H9 (cell line): ENCODE data around the gene ATP6V1C2. TPM values are rescaled to one million over a fixed set of nuclear protein-coding genes. Genes with fewer than 3 reads are reported as not detected.

ENCODE experiments used
- DNase-seq: peaks from one replicate; pipeline ENCODE4 v3.0.0-alpha.2; 2017
- H2AFZ ChIP-seq: one replicate; pipeline ENCODE4 v1.6.1; 2013; ENCODE audit warnings: mild to moderate bottlenecking, low read length, control low read depth, moderate library complexity
- H2AK5ac ChIP-seq: 2 replicates; pipeline ENCODE4 v1.6.1; 2013; ENCODE audit warnings: low read length, control low read depth, mixed read lengths; ENCODE audit not compliant: insufficient read length
- H2BK120ac ChIP-seq: one replicate; pipeline ENCODE4 v1.6.1; 2013; ENCODE audit warnings: low read depth, mild to moderate bottlenecking, low read length, control low read depth, inconsistent platforms; ENCODE audit not compliant: poor library complexity, severe bottlenecking
- H2BK12ac ChIP-seq: 2 replicates; pipeline ENCODE4 v1.6.1; 2013; ENCODE audit warnings: low read length, control low read depth, mixed read lengths, low read depth; ENCODE audit not compliant: insufficient read length
- H2BK15ac ChIP-seq: 2 replicates; pipeline ENCODE4 v1.6.1; 2013; ENCODE audit warnings: low read depth, low read length, control low read depth
- H2BK20ac ChIP-seq: one replicate; pipeline ENCODE4 v1.6.1; 2013; ENCODE audit warnings: low read depth, mild to moderate bottlenecking, low read length, control low read depth, inconsistent platforms; ENCODE audit not compliant: poor library complexity, severe bottlenecking
- H2BK5ac ChIP-seq: 2 replicates; pipeline ENCODE4 v1.6.1; 2013; ENCODE audit warnings: low read length, control low read depth, mixed read lengths; ENCODE audit not compliant: insufficient read length
- H3K14ac ChIP-seq: 2 replicates; pipeline ENCODE4 v1.6.1; 2013; ENCODE audit warnings: low read length, control low read depth; ENCODE audit not compliant: insufficient read depth
- H3K18ac ChIP-seq: 2 replicates; pipeline ENCODE4 v1.6.1; 2013; ENCODE audit warnings: low read depth, mild to moderate bottlenecking, mixed read lengths, low read length, control low read depth; ENCODE audit not compliant: insufficient read length
- H3K23ac ChIP-seq: 2 replicates; pipeline ENCODE4 v1.6.1; 2013; ENCODE audit warnings: low read length, control low read depth, mixed read lengths, low read depth; ENCODE audit not compliant: insufficient read length
- H3K23me2 ChIP-seq: 2 replicates; pipeline ENCODE4 v1.6.1; 2013; ENCODE audit warnings: low read depth, mild to moderate bottlenecking, mixed read lengths, low read length, control low read depth; ENCODE audit not compliant: insufficient read length, poor library complexity, severe bottlenecking
- H3K27ac ChIP-seq: 2 replicates; pipeline ENCODE4 v1.5.1; 2013; ENCODE audit warnings: low read length, control low read depth, mixed read lengths, low read depth; ENCODE audit not compliant: insufficient read length
- H3K27me3 ChIP-seq: 2 replicates; pipeline ENCODE4 v1.6.1; 2013; ENCODE audit warnings: low read length, control low read depth, inconsistent platforms; ENCODE audit not compliant: insufficient read depth
- H3K4ac ChIP-seq: 2 replicates; pipeline ENCODE4 v1.6.1; 2013; ENCODE audit warnings: low read depth, mild to moderate bottlenecking, control low read depth, inconsistent platforms, low read length, moderate library complexity
- H3K4me1 ChIP-seq: 2 replicates; pipeline ENCODE4 v1.6.1; 2013; ENCODE audit warnings: low read length, control low read depth, inconsistent platforms; ENCODE audit not compliant: insufficient read depth
- H3K4me2 ChIP-seq: 2 replicates; pipeline ENCODE4 v1.6.1; 2013; ENCODE audit warnings: low read length, control low read depth, mixed read lengths; ENCODE audit not compliant: insufficient read length, insufficient read depth
- H3K56ac ChIP-seq: 2 replicates; pipeline ENCODE4 v1.6.1; 2013; ENCODE audit warnings: low read depth, mild to moderate bottlenecking, mixed read lengths, low read length, control low read depth; ENCODE audit not compliant: insufficient read length
- H3K79me1 ChIP-seq: 2 replicates; pipeline ENCODE4 v1.6.1; 2013; ENCODE audit warnings: low read depth, mild to moderate bottlenecking, moderate library complexity, low read length, control low read depth, inconsistent platforms; ENCODE audit not compliant: insufficient read depth, poor library complexity, severe bottlenecking
- H3K79me2 ChIP-seq: 2 replicates; pipeline ENCODE4 v1.6.1; 2013; ENCODE audit warnings: low read length, control low read depth, inconsistent platforms; ENCODE audit not compliant: insufficient read depth
- H3K9ac ChIP-seq: 2 replicates; pipeline ENCODE4 v1.6.1; 2013; ENCODE audit warnings: low read length, control low read depth, mixed read lengths; ENCODE audit not compliant: insufficient read length; ENCODE audit errors: extremely low read depth
- H3K9me3 ChIP-seq: one replicate; pipeline ENCODE4 v1.6.1; 2013; ENCODE audit warnings: low read depth, low read length, inconsistent platforms; ENCODE audit not compliant: control insufficient read depth
- H3T11ph ChIP-seq: one replicate; pipeline ENCODE4 v1.6.1; 2013; ENCODE audit warnings: mild to moderate bottlenecking, low read length, control low read depth, inconsistent platforms
- H4K20me1 ChIP-seq: one replicate; pipeline ENCODE4 v1.6.1; 2013; ENCODE audit not compliant: control insufficient read depth, insufficient read length, insufficient read depth
- H4K5ac ChIP-seq: 2 replicates; pipeline ENCODE4 v1.6.1; 2013; ENCODE audit warnings: low read depth, mild to moderate bottlenecking, mixed read lengths, low read length, control low read depth; ENCODE audit not compliant: insufficient read length
- H4K8ac ChIP-seq: replicated peaks from 2 replicates; pipeline ENCODE4 v1.6.1; 2013; ENCODE audit warnings: low read length, control low read depth, mixed read lengths, low read depth; ENCODE audit not compliant: insufficient read length
- H4K91ac ChIP-seq: 2 replicates; pipeline ENCODE4 v1.6.1; 2013; ENCODE audit warnings: low read depth, mild to moderate bottlenecking, moderate library complexity, mixed read lengths, low read length, control low read depth; ENCODE audit not compliant: insufficient read length
- H3K27ac Mint-ChIP-seq, 3 experiments: 2 replicates in 2 of 3; 3 replicates in 1 of 3; pipeline ENCODE4 v1.8.0; 2020 to 2021; ENCODE audit warnings: mixed read lengths in 3 of 3, mild to moderate bottlenecking in 1 of 3, moderate library complexity in 1 of 3
- H3K27me3 Mint-ChIP-seq: 2 replicates; pipeline ENCODE4 v1.8.0; 2021; ENCODE audit warnings: low read depth, mild to moderate bottlenecking, moderate library complexity, mixed read lengths
- H3K36me3 Mint-ChIP-seq, 3 experiments: 2 replicates in 2 of 3; 3 replicates in 1 of 3; pipeline ENCODE4 v1.8.0; 2020 to 2021; ENCODE audit warnings: low read depth in 3 of 3, mixed read lengths in 3 of 3; ENCODE audit not compliant: insufficient read depth in 1 of 3
- H3K4me1 Mint-ChIP-seq, 2 experiments: 2 replicates each; pipeline ENCODE4 v1.8.0; 2020; ENCODE audit warnings: mixed read lengths in 2 of 2
- H3K4me3 Mint-ChIP-seq, 2 experiments: 2 replicates in 1 of 2; 3 replicates in 1 of 2; pipeline ENCODE4 v1.8.0; 2020 to 2021; ENCODE audit warnings: mild to moderate bottlenecking in 2 of 2, mixed read lengths in 2 of 2, moderate library complexity in 1 of 2
- H3K9me3 Mint-ChIP-seq, 2 experiments: 2 replicates in 1 of 2; 3 replicates in 1 of 2; pipeline ENCODE4 v1.8.0; 2020; ENCODE audit warnings: mild to moderate bottlenecking in 2 of 2, mixed read lengths in 2 of 2, moderate library complexity in 1 of 2
- WGBS: extraction: QIAGEN DNeasy Blood & Tissue Kit; methylation state at CpG from one replicate; pipeline ENCODE4 v1.1.7; 2013; ENCODE audit warnings: missing lambda C conversion rate, low lambda C conversion rate, mixed read lengths; ENCODE audit not compliant: insufficient read length; ENCODE audit errors: extremely low coverage; 5-methylcytosine and 5-hydroxymethylcytosine counted together
- total RNA-seq: library from RNA; stranded (reverse); gene quantifications from 2 replicates; pipeline ENCODE4 v1.2.1, GENCODE V29; 2021
- TF ChIP-seq, protein P1 (sequence below): fragments of 200-600 bp; sonication (generic); conservative IDR thresholded peaks from 3 replicates; pipeline ENCODE4 v1.8.0; 2021; ENCODE audit warnings: antibody characterized with exemption, mild to moderate bottlenecking

ATP6V1C2 gene
- total RNA-seq, 1 experiment from 2014 or later: 1.2 TPM

DNA sequence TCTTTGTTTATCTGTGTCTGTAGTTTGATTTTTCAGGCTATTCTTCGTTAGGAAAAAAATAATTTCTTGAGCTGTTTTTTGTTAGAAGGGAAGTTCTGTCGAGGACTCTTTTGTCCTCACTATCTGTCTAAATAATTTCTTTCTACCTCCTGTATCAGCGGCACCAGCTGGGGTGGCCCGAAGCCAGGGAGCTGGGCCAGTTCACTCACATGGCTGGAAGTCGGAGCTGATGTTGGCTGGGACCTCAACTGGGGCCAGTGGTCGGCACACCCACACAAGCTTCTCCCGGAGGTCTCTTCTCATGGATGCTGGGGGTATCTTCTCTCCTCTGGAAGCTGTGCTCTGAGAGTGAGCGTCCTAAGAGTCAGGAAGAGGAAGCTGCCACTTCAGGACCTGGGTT is 99.1 kb downstream of the ATP6V1C2 start:
- no peak overlapping the region for H4K8ac ChIP-seq
- H2AFZ ChIP-seq: no peak overlapping the region
- WGBS: no CpG with 5 or more reads among the region's 8 CpGs
- Mint-ChIP-seq H3K4me1 (peaks cover 2 to 7% of the 10 kb centered on the region in 2 experiments), H3K4me3 (no peak overlapping the region), H3K27ac (no peak overlapping the region), H3K9me3 (no peaks in the 10 kb centered on the region), H3K36me3 (no peaks in the 10 kb centered on the region), H3K27me3 (peaks cover 6% of the 10 kb centered on the region)
- no peak overlapping the region for H2BK120ac ChIP-seq
- H3K4ac ChIP-seq: no peak overlapping the region
- no peaks in the 10 kb centered on the region for H3K27me3 ChIP-seq
- H3K14ac ChIP-seq: no peak overlapping the region
- H2BK15ac ChIP-seq: no peak overlapping the region
- no peak overlapping the region for H3K18ac ChIP-seq
- no peak for DNase-seq
- H3K9me3 ChIP-seq: no peaks in the 10 kb centered on the region
- no peak overlapping the region for H2BK12ac ChIP-seq
- no peak overlapping the region for H3K9ac ChIP-seq
- H4K91ac ChIP-seq: no peak overlapping the region
- H2BK5ac ChIP-seq: no peak overlapping the region
- H4K5ac ChIP-seq: no peak overlapping the region
- H4K20me1 ChIP-seq: no peaks in the 10 kb centered on the region
- H3K56ac ChIP-seq: no peak overlapping the region
- H3K79me1 ChIP-seq: no peaks in the 10 kb centered on the region
- no peak overlapping the region for H3K4me2 ChIP-seq
- H3K4me1 ChIP-seq: no peaks in the 10 kb centered on the region
- no peaks in the 10 kb centered on the region for H3K79me2 ChIP-seq
- H3K23me2 ChIP-seq: no peaks in the 10 kb centered on the region
- no peak overlapping the region for H3K23ac ChIP-seq
- TF ChIP-seq, protein P1, sequence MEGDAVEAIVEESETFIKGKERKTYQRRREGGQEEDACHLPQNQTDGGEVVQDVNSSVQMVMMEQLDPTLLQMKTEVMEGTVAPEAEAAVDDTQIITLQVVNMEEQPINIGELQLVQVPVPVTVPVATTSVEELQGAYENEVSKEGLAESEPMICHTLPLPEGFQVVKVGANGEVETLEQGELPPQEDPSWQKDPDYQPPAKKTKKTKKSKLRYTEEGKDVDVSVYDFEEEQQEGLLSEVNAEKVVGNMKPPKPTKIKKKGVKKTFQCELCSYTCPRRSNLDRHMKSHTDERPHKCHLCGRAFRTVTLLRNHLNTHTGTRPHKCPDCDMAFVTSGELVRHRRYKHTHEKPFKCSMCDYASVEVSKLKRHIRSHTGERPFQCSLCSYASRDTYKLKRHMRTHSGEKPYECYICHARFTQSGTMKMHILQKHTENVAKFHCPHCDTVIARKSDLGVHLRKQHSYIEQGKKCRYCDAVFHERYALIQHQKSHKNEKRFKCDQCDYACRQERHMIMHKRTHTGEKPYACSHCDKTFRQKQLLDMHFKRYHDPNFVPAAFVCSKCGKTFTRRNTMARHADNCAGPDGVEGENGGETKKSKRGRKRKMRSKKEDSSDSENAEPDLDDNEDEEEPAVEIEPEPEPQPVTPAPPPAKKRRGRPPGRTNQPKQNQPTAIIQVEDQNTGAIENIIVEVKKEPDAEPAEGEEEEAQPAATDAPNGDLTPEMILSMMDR: no peak
- H3K27ac ChIP-seq: no peak overlapping the region
- no peak overlapping the region for H3T11ph ChIP-seq
- no peak overlapping the region for H2AK5ac ChIP-seq
- no peak overlapping the region for H2BK20ac ChIP-seq
